GM19238 (cell line): ENCODE data around the gene HMX3.
"Not testable (repeated sequence)": the region's sequence is repeated elsewhere in the genome, so short reads cannot be mapped to it uniquely, and the experiment has no call there.

Experiments used
- DNase-seq: peaks from one replicate; pipeline ENCODE4 v3.0.0; 2011; ENCODE audit warnings: low spot score; ENCODE audit not compliant: insufficient read length

Gene HMX3

DNA sequence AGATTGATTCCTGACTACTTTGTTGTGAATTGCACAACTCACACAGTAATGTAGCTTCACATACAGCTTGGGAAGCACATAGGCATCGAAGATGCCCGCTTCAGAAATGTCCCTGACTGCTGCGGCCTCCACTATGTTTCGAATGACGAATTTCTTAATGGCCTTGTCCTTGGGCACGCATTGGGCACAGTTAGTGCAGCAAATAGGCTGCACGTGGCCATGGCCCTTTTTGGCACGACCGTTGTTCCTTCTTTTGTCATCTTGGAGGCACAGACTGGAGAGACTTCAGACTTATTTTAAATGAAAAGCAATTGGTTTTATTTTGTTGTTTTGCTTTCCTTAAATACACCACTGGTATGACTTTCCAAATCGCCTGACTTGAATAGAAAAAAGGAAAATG lies 35.8 kb downstream of the HMX3 start:
- not testable (repeated sequence) for DNase-seq

DNA sequence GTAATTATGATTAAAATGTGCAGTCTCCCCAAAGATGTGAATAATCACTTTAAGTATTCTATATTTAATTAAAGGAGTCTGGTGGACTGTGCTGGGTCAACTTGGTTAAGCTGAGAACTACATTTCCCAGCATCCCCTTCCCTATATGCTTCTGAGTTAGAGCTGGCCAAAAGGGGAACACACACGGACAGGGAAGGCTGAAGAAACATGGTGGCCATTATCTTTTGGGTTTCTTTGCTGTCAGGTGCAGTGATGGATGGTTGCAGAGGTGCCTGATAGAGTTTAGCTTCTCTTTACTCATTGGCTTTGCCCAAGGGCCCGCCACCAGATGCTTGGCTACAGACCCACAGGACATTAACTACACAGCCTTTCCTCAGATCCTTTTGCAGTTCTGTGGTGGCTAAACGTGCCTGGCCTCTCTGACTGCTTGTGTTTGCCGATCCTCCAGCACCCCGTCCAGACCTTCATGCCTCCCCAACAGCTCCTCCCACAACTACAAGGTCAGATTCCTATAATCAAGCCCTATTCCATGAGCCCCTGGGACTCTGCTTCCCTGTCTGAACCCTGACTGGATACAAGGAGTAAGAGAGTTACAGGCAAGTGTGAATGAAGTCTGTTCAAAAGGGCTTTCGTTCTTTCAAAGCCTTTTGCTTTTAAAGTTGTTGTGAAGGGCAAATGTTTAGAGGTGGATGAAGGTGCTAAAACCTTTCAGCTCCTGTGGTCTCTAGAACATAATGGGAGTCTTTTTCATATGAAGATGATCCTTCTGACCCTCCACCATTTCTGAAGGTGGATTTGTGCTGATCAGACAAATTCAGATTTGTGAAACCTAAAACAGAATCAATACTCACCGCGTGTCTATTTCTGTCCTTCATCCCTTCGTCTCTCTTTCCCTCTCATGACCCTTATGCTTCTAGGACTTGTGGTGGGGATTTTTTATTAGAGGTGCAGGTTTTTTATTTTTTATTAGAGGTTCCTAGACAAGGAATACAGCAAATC lies 39.9 kb downstream of the HMX3 start:
- no peak for DNase-seq

DNA sequence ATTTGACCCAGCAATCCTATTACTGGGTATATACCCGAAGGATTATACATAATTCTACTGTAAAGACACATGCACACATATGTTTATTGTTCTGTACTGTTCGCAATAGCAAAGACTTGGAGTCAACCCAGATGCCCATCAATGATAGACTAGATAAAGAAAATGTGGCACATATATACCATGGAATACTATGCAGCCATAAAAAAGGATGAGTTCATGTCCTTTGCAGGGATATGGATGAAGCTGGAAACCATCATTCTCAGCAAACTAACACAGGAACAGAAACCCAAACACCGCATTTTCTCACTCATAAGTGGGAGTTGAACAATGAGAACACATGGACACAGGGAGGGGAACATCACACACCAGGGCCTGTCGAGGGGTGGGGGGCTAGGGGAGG lies 42.6 kb downstream of the HMX3 start:
- DNase-seq, result not testable (repeated sequence)

DNA sequence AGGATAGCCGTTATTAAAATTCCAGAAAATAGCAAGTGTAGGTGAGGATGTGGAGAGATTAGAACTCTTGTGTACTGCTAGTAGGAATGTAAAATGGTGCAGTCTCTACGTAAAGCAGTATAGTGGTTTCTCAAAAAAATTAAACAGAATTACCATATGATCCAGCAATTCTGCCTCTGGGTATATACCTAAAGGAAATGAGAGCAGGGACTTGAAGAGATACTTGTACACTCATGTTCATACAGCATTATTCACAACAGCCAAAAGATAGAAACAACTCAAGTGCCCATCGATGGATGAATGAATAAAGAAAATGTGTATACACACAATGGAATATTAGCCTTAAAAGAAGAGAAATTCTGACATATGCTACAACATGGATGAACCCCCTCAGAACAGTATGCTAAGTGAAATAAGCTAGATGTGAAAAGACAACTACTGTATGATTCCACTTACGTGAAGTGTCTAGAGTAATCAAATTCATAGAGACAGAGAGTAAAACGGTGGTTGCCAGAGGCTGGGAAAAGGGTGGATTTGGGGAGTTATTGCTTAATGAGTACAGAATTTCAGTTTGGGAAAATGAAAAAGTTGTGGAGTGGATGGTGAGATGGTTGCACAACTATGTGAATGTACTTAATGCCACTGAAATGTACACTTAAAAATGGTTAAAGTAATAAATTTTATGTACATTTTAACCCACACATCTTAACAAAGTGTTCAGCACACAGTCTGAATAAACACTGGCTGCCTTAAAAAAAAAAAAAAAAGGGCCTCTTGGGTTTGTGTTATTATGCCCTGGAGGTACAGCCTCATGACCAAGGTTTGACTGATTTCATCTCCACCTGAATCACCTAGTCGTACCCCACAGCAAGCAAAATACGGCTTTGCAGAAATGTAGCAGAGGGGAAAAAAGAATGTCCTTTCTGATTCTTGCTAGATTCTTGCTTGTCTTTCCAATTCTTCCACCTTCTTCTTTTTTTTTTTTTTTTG lies 44.6 kb downstream of the HMX3 start:
- DNase-seq, result no peak

DNA sequence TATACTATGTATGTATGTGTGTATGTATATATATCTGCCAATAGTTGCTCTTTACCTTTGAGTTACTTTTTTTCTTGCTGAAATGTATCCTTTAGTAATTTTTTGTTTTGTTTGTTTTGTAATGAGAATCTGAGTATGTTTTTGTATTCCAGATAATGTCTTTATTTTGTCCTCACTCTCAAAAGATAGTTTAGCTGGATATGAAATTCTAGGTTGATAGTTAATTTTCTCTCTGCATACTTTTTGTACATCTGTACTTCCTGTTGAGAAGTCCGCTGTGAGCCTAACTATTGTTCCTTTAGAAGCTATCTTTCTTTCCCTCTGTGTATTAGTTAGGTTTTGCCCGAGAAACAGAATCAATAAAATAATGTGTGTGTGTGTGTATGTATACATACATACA lies 48.0 kb downstream of the HMX3 start:
- DNase-seq, result no peak

DNA sequence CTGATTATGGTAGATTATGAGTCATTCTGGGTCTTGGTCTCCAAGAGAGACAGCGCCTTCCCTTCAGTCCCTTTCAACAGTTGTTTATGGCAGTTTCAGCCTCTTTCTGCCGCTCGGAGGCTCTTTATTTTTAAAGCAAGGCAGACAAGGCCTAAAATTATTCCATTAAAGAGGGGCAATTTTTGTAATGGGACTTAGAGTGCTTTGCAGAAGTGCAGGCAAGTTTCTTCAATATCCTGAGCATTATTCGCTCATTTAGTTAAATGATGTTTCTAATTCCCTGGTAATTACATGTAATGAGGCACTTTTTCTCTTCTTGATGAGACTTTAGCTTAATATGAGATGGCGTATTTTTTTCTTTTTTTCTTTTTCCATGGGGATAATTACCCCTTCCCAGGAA lies 52.0 kb downstream of the HMX3 start:
- no peak for DNase-seq
